ENCODE data around the gene CELA3A. TPM values are rescaled to one million over a fixed set of nuclear protein-coding genes. Genes with fewer than 3 reads are reported as not detected.
"Not testable (repeated sequence)": the region's sequence is repeated elsewhere in the genome, so short reads cannot be mapped to it uniquely, and the experiment has no call there.

Gene CELA3A
- total RNA-seq, 1 donor from 2014 or later, result not detected

DNA sequence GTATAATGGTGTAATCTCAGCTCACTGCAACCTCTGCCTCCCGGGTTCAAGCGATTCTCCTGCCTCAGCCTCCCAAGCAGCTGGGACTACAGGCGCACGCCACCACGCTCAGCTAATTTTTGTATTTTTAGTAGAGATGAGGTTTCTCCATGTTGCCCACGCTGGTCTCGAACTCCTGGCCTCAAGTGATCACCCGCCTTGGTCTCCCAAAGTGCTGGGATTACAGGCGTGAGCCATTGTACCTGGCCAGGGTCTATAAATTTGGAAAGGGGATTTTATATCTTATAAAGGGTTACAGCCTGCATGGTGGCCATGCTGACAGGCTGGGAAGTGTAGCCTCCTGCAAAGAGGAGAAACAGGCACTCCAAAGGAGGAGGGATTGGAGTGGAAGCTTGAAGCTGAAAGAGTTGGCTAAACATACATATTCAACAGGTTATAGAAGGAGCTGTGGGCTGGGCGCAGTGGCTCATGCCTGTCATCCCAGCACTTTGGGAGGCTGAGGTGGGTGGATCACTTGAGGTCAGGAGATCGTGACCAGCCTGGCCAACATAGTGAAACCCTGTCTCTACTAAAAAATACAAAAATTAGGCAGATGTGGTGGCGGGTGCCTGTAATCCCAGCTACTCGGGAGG is 13.2 kb downstream of the CELA3A start:
- not testable (repeated sequence) for H3K9ac ChIP-seq (ENCODE audit: low read length); H3K4me2 ChIP-seq (ENCODE audit: low read length); H3K36me3 ChIP-seq (ENCODE audit: insufficient read depth, low read length); DNase-seq (ENCODE audit: low read depth); H3K9me3 Mint-ChIP-seq (ENCODE audit: unreplicated experiment); H4K20me1 ChIP-seq (ENCODE audit: insufficient read depth, low read length); H3K4me1 Mint-ChIP-seq (ENCODE audit: low read depth, unreplicated experiment); H3K9me3 ChIP-seq (ENCODE audit: insufficient read depth, low read depth, low read length); H3K4me3 Mint-ChIP-seq (ENCODE audit: unreplicated experiment); H2AFZ ChIP-seq (ENCODE audit: low read depth, low read length); H3K27me3 Mint-ChIP-seq (ENCODE audit: low read depth, unreplicated experiment); H3K27ac ChIP-seq (ENCODE audit: low read depth, low read length); H3K79me2 ChIP-seq (ENCODE audit: insufficient read depth, low read length); FAIRE-seq; H3K36me3 Mint-ChIP-seq (ENCODE audit: low read depth, unreplicated experiment); H3K4me3 ChIP-seq (ENCODE audit: insufficient read depth, low read depth, low read length); H3K27ac Mint-ChIP-seq (ENCODE audit: unreplicated experiment); H3K27me3 ChIP-seq (ENCODE audit: insufficient read depth, low read length)
- H3K4me1 ChIP-seq (ENCODE audit: insufficient read depth, low read length), result peaks cover 13% of the 10 kb centered on the region

GRCh38 chr1:22018583-22019559 is 17.4 kb downstream of the CELA3A start:
- Histone ChIP-seq H3K9ac (ENCODE audit: low read length) (peak overlapping the region; percentile 28), H3K27ac (ENCODE audit: low read depth, low read length) (peak overlapping the region; percentile 39), H4K20me1 (ENCODE audit: insufficient read depth, low read length) (no peaks in the 10 kb centered on the region)

DNA sequence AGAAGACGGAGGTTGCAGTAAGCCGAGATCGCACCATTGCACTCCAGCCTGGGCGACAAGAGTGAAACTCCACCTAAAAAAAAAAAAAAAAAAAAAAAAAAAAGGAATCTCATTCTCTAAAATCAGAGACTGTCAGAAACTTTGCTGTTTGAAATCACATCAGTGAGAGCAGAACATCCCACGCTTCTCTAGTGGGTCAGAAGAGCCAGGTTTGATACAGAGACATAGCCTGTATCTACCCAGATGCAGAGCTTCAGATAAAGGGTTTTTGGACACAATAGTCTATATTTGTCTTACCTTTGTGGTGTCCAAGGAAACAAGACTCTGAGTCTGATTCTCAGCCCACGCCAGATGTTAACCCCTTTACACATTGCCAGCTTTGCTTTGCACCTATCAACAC is 19.6 kb downstream of the CELA3A start:
- TF ChIP-seq, protein P1, sequence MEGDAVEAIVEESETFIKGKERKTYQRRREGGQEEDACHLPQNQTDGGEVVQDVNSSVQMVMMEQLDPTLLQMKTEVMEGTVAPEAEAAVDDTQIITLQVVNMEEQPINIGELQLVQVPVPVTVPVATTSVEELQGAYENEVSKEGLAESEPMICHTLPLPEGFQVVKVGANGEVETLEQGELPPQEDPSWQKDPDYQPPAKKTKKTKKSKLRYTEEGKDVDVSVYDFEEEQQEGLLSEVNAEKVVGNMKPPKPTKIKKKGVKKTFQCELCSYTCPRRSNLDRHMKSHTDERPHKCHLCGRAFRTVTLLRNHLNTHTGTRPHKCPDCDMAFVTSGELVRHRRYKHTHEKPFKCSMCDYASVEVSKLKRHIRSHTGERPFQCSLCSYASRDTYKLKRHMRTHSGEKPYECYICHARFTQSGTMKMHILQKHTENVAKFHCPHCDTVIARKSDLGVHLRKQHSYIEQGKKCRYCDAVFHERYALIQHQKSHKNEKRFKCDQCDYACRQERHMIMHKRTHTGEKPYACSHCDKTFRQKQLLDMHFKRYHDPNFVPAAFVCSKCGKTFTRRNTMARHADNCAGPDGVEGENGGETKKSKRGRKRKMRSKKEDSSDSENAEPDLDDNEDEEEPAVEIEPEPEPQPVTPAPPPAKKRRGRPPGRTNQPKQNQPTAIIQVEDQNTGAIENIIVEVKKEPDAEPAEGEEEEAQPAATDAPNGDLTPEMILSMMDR (IDR thresholded peaks at IDR 0.05; ENCODE audit: insufficient read depth, low read depth, low read length), result no peak
- TF ChIP-seq EZH2 (IDR thresholded peaks at IDR 0.05; ENCODE audit: insufficient read depth, low read length), result no peak
- Histone ChIP-seq H3K4me2 (ENCODE audit: low read length) (no peak overlapping the region), H2AFZ (ENCODE audit: low read depth, low read length) (no peak overlapping the region), H3K9ac (ENCODE audit: low read length) (no peak overlapping the region), H3K79me2 (ENCODE audit: insufficient read depth, low read length) (no peaks in the 10 kb centered on the region), H4K20me1 (ENCODE audit: insufficient read depth, low read length) (no peaks in the 10 kb centered on the region), H3K36me3 (ENCODE audit: insufficient read depth, low read length) (no peaks in the 10 kb centered on the region), H3K4me3 (ENCODE audit: insufficient read depth, low read depth, low read length) (no peak overlapping the region), H3K9me3 (ENCODE audit: insufficient read depth, low read depth, low read length) (no peaks in the 10 kb centered on the region), H3K27ac (ENCODE audit: low read depth, low read length) (no peak overlapping the region), H3K4me1 (ENCODE audit: insufficient read depth, low read length) (peaks cover 27% of the 10 kb centered on the region), H3K27me3 (ENCODE audit: insufficient read depth, low read length) (no peaks in the 10 kb centered on the region)
- Mint-ChIP-seq H3K9me3 (ENCODE audit: unreplicated experiment) (no peaks in the 10 kb centered on the region), H3K27me3 (ENCODE audit: low read depth, unreplicated experiment) (no peaks in the 10 kb centered on the region), H3K4me3 (ENCODE audit: unreplicated experiment) (no peak overlapping the region), H3K36me3 (ENCODE audit: low read depth, unreplicated experiment) (peaks cover 2% of the 10 kb centered on the region), H3K27ac (ENCODE audit: unreplicated experiment) (no peak overlapping the region), H3K4me1 (ENCODE audit: low read depth, unreplicated experiment) (peaks cover 8% of the 10 kb centered on the region)
- FAIRE-seq (no peak), DNase-seq (ENCODE audit: low read depth) (no peak)

More at GRCh38 chr1:22018583-22019559, 17.4 kb downstream of the CELA3A start:
- FAIRE-seq, result no peak
- Histone ChIP-seq H3K4me2 (ENCODE audit: low read length) (peak overlapping the region; percentile 58), H3K27me3 (ENCODE audit: insufficient read depth, low read length) (no peaks in the 10 kb centered on the region), H3K9me3 (ENCODE audit: insufficient read depth, low read depth, low read length) (no peaks in the 10 kb centered on the region), H3K4me3 (ENCODE audit: insufficient read depth, low read depth, low read length) (no peak overlapping the region), H3K79me2 (ENCODE audit: insufficient read depth, low read length) (no peaks in the 10 kb centered on the region), H3K4me1 (ENCODE audit: insufficient read depth, low read length) (peaks cover 15% of the 10 kb centered on the region), H2AFZ (ENCODE audit: low read depth, low read length) (no peak overlapping the region), H3K36me3 (ENCODE audit: insufficient read depth, low read length) (no peaks in the 10 kb centered on the region)
- DNase-seq (ENCODE audit: low read depth), result peak; percentile 85
- TF ChIP-seq, protein P1 (IDR thresholded peaks at IDR 0.05; ENCODE audit: insufficient read depth, low read depth, low read length), result peak; percentile 37
- TF ChIP-seq EZH2 (IDR thresholded peaks at IDR 0.05; ENCODE audit: insufficient read depth, low read length), result no peak
- Mint-ChIP-seq H3K27ac (ENCODE audit: unreplicated experiment) (peak overlapping the region; percentile 92), H3K36me3 (ENCODE audit: low read depth, unreplicated experiment) (peaks cover 2% of the 10 kb centered on the region), H3K4me1 (ENCODE audit: low read depth, unreplicated experiment) (peaks cover 8% of the 10 kb centered on the region), H3K9me3 (ENCODE audit: unreplicated experiment) (no peaks in the 10 kb centered on the region), H3K27me3 (ENCODE audit: low read depth, unreplicated experiment) (no peaks in the 10 kb centered on the region), H3K4me3 (ENCODE audit: unreplicated experiment) (peak overlapping the region; percentile 55)

Data from astrocyte (in vitro differentiated cells and primary cell).